ENCODE data around the gene ANKLE1.

- TF ChIP-seq, protein P1, sequence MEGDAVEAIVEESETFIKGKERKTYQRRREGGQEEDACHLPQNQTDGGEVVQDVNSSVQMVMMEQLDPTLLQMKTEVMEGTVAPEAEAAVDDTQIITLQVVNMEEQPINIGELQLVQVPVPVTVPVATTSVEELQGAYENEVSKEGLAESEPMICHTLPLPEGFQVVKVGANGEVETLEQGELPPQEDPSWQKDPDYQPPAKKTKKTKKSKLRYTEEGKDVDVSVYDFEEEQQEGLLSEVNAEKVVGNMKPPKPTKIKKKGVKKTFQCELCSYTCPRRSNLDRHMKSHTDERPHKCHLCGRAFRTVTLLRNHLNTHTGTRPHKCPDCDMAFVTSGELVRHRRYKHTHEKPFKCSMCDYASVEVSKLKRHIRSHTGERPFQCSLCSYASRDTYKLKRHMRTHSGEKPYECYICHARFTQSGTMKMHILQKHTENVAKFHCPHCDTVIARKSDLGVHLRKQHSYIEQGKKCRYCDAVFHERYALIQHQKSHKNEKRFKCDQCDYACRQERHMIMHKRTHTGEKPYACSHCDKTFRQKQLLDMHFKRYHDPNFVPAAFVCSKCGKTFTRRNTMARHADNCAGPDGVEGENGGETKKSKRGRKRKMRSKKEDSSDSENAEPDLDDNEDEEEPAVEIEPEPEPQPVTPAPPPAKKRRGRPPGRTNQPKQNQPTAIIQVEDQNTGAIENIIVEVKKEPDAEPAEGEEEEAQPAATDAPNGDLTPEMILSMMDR (conservative IDR thresholded peaks at IDR 0.05 in 1 of 2, IDR thresholded peaks at IDR 0.05 in 1 of 2; ENCODE audit: low read depth in 1 of 2, low read length in 2 of 2) = no peak
- no peak for TF ChIP-seq EZH2 (IDR thresholded peaks at IDR 0.05; ENCODE audit: low read length, missing control alignments)
These were observed 33.5 kb upstream of the ANKLE1 start for GRCh38 chr19:17248011-17248776.

Data from fibroblast of lung (primary cell).